ENCODE measurements around the gene C6orf47.
"Not testable (repeated sequence)": the region's sequence is repeated elsewhere in the genome, so short reads cannot be mapped to it uniquely, and the experiment has no call there.

Gene C6orf47, protein sequence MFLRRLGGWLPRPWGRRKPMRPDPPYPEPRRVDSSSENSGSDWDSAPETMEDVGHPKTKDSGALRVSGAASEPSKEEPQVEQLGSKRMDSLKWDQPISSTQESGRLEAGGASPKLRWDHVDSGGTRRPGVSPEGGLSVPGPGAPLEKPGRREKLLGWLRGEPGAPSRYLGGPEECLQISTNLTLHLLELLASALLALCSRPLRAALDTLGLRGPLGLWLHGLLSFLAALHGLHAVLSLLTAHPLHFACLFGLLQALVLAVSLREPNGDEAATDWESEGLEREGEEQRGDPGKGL

DNA sequence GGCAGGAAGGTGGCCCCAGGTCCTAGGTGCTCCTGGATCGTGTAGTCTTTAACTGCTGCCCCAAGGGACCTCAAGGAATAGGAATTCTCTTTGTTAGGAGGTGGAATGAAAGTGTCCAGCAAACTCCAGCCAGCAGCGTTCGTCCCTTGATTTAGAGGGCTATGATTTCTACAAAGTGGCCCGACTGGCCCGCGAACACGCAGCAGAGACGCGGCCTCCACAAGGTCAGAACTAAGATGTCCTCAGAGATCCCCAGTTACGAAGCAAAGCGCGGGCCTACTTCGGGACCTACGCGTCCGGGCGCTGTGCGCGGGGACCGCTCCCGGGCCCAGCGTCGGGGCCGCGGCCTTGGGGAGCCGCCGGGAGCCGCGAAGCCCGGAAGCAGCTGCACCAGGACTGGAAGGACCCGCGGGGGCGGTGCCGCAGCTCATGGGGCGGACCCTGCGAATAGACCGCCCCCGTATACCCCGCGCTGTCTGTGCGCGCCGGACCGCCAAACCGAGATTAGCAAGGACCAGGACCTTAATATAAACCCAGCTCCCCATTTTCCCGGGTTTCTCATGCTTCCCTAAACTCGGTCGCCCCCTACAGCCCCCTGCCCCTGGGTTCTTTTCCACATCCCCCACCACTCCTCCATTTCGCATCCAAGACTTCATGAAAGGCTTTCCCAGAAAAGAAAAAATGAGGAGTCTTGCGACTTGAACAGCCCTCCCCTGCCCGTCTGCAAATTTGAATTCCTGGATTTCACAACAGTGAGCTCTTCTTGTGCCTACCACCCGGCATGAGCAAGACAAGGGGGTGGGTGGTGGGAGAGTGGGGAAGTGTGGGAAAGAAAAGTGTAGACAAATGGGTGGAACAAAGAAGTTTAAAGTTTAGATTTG is at the start of gene C6orf47:
Gene C6orf47 (minus strand): TSS at position 398 of the 881 bp plus-strand sequence. CDS start 831 bp downstream, outside the sequence.
- peak; percentile 68 for DNase-seq (ENCODE audit: low spot score)

DNA sequence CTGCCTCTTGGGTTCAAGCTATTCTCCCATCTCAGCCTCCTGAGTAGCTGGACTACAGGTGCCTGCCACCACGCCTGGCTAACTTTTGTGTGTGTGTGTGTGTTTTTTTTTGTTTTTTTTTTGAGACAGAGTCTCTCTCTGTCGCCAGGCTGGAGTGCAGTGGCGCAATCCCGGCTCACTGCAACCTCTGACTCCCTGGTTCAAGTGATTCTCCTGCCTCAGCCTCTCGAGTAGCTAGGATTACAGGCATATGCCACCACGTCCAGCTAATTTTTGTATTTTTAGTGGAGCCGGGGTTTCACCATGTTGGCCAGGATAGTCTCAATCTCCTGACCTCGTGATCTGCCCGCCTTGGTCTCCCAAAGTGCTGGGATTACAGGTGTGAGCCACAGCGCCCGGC is 48.6 kb upstream of the C6orf47 start:
- not testable (repeated sequence) for DNase-seq (ENCODE audit: low spot score)

DNA sequence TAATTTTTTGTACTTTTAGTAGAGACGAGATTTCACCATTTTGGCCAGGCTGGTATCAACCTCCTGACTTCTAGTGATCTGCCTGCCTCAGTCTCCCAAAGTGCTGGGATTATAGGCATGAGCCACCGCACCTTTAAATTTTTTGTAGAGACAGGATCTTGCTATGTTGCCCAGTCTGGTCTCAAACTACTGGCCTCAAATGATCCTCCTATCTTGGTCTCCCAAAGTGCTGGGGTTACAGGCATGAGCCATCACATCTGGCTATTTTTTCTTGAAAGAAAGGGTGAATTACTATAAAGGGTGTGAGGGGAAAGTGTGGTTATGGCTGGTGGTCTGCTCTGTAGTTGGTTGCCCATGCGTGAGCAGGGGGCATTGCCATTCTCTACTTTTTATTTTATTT is 47.6 kb upstream of the C6orf47 start:
- DNase-seq (ENCODE audit: low spot score) = no peak

DNA sequence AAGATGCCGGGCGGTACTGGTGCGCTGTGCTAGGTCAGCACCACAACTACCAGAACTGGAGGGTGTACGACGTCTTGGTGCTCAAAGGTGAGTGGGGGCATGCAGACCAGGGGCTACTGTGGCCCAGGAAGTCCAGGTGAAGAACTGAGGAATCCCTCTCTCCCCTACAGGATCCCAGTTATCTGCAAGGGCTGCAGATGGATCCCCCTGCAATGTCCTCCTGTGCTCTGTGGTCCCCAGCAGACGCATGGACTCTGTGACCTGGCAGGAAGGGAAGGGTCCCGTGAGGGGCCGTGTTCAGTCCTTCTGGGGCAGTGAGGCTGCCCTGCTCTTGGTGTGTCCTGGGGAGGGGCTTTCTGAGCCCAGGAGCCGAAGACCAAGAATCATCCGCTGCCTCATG is 47.1 kb upstream of the C6orf47 start:
- DNase-seq (ENCODE audit: low spot score) = no peak

DNA sequence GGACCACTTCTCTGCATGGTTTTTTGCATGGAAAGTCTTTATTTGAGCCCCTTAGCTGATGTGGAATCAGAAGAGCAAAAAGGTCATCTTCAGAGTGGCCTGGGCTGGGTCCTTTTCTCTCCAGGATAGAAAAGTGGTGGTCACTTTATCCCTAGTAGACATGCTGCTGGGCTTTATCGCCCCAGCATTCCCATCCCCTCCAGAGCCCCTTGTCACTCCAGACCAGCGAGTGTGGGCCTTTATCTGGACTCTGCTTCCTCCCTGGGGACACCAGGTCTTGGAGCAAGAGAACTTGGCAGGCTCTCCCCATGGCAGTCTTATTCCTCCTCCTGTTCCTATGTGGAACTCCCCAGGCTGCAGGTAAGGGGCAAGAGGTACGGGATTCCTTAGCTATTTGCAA is 46.0 kb upstream of the C6orf47 start, which contains the start of gene LY6G6F:
Gene LY6G6F (plus strand): TSS at position 268 of the 400 bp plus-strand sequence. CDS start 41 bp downstream, at position 309.
- no peak for DNase-seq (ENCODE audit: low spot score)

DNA sequence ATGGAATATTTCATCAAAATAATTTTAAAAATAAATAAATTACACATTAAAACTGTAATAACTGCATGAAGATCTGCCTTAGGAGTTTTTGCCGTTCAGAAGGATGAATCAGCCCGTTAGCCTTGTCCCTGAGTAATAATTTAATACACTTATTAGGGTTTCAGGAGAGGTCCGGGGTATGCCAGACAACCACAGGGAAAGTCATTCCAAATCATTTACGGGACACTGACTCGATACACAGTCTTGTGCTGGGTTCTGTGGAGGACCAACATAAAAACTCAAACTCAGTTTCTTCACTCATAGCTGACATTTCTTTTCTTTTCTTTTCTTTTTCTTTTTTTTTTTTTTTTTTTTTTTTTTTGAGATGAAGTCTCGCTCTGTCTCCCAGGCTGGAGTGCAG is 45.4 kb upstream of the C6orf47 start:
- DNase-seq (ENCODE audit: low spot score) = no peak

DNA sequence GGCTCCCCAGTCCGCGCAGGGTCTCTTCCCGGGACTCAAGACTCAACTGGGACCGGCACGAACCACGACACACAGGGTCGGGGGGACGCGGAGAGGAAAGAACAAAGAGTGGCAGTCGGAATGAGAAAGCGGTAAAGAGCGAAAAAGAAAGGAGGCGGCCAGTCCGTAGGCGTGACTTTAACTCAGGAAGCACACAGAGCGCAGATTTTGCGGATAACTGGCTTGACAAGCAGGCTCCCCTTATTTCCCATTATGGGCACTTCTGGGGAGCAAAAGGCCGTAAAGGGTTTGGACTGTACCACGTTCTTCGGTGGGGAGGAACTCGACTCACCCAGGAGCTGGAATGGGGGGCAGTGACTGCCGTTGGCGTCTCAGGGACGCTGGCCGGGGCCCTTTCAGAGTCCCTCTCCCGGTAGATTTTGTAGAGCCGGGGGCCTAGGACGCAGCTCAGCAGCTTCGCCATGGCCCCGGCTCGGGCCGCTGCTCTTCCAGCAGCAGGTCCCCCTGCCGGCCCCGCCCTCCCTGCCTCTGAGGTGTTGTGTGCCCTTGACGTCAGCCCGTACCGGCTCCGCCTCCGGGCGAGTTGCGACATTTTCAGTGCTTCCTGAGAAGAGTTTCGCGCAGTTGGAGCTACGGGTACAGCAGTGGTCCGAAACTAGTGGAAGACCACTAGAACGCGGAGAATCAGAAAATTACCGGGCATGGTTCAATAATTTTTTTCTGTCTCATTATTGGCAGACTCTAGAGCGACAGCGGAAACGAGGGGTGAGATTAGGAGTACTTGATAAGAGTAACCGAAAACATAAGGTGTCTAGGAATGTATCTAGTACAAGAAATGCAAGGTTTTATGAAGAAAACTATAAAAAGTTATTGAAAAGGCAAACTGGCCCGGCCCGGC is 42.5 kb upstream of the C6orf47 start, which contains the start of gene ABHD16A:
Gene ABHD16A (minus strand): TSS at position 506 of the 898 bp plus-strand sequence. CDS start 43 bp downstream, at position 463.
- DNase-seq (ENCODE audit: low spot score) = peak; percentile 100

DNA sequence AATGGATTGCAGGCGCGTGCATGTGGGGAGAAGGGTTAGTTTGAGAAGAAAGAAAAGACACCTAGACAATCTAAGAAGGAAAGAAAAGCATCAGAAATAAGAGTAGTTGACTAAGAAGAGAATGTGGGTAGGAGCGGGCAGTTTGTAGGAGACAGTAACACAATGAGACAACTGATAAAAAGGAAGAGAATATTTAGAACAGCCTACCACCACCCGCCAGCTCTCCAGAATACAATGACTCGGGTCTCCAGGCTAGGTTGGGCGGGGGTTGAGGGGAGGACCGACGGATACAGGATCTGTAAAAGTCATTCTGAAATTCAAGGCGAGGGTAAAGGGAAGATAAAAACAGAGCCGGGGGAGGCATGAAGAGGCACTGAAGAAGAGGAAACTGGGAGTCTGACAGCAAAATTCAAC is 41.8 kb upstream of the C6orf47 start:
- DNase-seq (ENCODE audit: low spot score) = peak; percentile 49

DNA sequence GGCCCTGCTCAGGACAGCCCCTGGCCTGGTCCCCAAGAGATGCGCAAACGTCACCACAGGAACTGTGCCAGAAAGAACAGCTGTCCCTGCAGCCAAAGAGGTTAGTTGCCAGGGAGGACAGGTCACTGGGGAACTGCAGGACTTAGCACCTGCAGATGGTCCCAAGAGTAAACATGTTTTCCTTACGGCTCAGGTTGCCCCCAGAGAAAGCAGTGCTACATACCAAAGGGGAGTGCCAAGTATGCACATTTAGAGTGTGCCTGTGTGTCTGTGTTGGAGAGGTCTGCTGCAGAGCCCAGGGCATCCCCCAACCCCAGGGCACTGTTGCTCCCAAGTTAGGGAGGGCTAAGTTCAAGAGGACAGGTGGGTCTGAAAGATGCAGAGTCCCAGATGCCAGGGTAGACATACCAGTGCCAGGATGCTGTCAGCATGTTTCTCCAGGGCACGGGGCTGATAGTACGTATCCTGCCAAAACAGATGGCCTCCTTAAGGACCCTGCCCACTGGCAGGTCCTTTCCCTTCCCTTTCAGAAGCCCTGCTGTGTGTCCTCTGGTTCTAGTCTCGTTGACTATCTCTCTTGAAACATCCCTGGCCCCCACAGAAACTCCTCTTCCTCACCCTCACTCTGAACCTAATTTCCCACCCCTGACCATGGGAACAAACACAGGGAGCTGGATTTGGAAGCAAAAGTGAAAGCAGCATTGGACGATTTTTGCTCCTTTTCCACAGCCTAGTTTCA is 41.3 kb upstream of the C6orf47 start:
- no peak for DNase-seq (ENCODE audit: low spot score)

DNA sequence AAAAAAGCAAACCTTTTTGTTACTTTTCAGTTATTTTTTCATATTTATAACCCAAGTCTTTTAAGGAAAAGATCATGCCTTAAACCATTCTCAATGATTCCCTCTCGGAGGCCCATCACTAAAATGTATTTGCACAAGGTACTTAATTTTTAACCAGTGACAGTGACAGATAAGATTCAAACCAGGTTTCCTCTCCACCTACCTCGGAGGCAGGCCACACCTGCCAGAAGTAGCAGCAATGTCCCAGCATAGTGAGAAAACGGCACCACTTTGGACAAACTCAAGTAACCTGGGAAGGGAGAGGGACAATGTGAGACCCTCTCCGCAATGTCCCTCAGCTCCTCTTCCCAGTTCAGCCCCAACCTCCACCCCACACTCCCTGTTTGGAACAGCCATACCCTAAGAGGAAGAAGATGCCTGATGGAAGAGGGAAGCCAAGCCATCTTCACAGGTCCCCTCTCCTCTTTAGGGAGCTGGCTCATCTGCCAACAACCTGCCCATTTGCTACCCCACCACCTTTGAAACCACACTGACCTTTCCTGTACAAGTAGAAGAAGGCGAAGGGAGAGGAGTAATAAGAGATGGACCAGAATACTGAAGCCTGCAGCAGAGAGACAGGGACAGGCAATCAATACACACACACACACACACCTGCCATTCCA is 40.3 kb upstream of the C6orf47 start:
- no peak for DNase-seq (ENCODE audit: low spot score)

DNA sequence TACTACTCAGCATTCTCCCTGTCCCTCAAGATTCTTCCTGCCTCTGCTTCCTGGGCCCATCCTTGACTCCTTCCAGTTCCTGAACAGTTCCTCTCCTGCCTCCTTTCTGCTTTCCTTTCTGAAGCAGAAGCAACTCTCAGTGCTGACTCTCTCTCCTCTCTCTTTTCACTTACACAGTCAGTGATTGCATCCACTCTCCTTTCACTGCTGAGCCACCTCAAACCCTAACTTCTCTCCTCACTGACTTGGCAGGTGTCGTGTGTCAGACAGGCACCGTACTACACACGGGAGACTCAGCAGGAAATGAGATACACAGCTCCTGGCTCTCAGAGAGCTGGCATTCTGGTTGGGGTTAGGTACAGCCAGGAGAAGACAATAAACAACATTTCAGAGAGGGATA is 37.0 kb upstream of the C6orf47 start:
- no peak for DNase-seq (ENCODE audit: low spot score)

DNA sequence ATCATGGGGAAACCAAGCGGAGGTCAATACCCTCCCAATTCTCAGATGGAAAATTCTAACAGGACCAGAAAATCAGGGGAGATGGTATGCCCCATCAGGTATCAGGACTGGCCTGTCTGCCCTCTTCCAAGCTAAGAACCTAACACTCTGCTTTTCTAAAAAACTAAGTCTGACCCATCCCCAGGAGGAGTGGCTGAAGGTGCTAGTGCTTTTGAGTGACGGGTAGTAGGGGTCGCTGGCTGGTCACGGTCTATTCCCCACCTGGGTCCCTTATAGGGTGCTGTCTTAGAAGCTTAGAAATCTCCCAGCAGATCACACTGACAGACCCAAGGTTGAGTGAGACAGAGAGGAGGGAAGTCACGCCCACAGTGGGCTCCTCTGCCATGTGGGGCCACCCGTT is 33.0 kb upstream of the C6orf47 start:
- DNase-seq (ENCODE audit: low spot score) = no peak

DNA sequence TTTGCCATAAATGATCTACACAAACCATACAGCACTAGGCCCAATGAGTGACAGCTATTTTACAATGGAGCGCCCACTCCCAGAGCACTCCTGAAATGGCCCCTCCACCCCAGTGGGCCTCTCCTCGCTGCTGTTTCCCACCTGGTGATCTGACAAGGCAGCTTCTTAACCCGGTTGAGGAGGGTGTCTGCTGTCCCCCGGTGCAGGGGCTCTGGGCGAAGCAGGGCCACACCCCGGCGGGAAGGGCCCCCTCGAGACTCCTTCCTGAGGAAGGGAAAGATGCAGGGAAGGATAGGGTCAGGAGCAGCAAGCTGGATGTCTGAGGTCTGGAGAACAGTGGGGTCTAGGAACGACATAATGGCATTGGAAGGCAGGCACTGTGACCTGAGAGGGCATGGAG is 32.3 kb upstream of the C6orf47 start:
- no peak for DNase-seq (ENCODE audit: low spot score)

DNA sequence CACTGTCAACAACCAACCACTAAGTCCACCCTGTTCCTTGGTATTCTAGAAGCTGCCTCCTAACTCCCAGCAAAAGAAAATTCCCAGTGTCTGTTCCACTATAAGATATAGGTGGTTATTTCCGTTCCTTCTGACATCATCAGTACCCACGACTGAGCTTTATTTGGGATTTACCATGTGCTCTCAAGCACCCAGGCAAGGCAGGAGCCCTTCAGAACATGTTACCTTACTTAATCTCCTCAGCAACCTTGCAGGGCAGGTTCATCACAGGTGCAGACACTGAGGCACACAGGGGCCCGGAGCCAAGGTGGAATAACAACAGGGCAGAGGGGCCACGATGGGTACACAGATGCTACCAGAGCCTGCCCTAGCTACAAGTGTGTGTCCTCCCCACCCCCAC is 31.8 kb upstream of the C6orf47 start:
- DNase-seq (ENCODE audit: low spot score) = no peak

DNA sequence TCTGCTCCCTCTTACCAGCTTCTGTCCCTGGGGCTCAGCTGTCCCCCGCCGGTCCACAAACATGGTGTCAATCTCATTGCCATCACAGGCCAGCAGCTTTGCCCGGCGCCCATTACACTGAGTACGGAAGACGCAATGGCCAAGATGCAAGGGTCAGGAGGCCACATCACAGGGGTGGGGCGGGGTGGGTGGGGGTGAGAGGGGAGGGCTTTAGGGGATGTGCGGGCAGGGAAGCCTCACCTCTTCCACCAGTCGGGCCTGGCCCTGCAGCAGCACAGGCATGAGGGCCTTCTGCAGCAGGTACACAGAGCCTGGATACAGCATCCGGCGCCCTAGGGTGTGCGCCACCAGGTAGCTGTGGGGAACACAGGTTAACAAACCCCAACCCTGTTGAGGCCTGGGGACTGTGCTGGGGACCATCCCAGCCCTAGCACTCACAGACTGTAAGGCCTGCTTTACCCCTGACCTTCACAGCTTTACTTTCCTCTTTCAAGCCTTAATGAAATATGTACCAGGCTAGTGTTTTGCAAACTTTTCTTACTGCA is 31.1 kb upstream of the C6orf47 start:
- DNase-seq (ENCODE audit: low spot score) = no peak

DNA sequence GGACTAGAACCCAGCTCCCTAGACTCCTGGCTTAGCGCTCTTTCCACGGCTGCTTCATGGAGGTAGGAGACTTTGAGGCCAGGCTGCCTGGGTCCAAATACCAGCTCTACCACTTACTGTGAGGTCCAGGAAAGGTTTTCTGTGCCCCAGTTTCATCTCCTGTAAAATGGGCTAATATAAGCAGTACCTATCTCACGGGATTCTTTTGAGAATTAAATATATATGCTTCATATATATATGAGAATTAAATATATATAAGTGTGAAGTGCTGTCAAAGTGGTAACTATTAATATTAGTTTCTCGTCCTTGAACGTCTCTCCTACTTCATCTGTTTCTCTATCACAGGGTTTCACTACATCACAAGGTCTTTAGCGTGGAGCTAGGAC is 30.5 kb upstream of the C6orf47 start:
- no peak for DNase-seq (ENCODE audit: low spot score)

DNA sequence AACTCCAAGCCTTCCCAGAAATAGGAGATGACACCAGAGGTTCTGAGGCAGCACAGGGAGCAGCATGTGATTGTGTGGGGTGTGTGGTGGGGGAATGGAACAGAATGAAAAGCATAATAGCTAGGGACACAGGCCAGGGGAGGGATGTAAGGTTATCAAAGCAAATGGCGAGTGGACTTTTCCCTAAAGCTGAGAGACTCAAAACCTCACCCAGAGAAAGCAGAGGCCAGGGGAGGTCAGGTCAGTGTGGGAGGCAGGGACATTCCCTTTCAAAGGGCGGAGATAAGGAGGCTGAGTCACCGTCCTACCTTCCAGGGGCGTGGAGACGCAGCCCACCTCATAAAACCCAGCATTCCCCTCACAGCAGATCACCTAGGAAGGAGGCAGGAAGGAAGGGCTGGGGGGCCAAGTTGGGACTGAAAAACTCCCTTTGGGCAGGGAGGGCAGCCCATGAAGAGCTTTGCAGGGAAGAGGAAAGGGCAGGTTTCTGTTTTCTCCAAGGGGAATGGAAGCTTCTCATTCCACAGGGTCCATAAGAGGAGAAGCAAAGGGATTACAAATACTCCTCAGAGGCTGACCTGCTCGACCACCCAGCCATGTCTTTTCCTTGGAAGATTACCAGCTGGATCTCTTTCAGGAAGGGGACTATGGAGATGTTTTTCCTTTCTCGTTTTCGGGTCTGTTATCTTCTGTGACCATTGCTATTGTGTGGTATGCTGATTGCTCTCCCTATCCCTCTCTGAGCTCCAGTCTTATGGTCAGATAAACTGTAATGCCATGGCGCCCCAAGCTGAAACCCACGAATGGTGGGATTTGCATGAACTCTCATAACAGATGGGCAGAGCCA is 29.9 kb upstream of the C6orf47 start:
- DNase-seq (ENCODE audit: low spot score) = no peak

DNA sequence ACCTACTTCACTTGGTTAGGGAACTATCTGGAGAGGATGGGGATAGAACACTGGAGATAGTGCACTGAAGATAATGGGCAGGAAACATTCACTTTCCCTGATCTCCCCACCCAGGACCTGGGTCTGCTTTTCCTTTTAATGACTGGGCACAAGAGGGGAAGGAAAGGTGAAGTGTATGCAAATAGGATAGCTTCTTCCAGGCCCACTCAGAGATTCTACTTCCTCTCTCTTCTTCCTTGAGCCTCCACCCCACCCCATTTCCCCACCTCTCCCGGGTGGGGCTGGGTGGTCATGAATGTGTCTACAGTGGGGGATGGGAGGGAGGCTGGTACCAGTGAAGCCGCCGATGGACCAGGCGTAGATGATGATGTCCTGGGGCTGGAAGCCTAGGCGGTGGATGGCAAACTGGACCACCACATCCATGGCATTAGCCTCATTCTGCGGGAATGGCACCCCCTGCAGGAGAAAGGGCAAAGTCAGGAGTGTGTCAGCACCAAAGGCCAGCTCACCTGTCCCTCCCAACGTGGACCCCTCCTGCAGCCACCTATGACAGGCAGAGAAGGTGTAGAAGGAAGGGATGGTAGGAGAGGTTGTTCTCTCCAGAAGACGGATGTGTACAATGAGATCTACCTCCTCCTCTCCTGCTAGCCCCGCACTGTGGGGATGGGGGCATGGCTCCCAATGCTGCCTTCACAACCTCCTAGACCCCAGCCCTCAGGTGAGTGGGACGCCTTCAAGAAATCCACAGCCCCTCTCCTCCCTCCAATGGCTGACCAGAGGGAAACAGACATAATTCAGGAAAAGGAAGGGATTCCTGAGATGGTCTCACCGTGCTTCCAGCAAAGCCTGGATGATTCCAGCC is 28.9 kb upstream of the C6orf47 start:
- DNase-seq (ENCODE audit: low spot score) = no peak
